GM12872 (cell line): ENCODE measurements around the gene KRTAP5-6.

Source experiments
- TF ChIP-seq, protein P1 (sequence below): IDR thresholded peaks from 3 replicates; pipeline ENCODE4 v1.5.1; 2011; ENCODE audit warnings: low read depth, mild to moderate bottlenecking, low read length, moderate library complexity; ENCODE audit not compliant: insufficient read depth

The KRTAP5-6 gene

GRCh38 chr11:1695548-1696108, 1.4 kb upstream of the KRTAP5-6 start:
- TF ChIP-seq, protein P1, sequence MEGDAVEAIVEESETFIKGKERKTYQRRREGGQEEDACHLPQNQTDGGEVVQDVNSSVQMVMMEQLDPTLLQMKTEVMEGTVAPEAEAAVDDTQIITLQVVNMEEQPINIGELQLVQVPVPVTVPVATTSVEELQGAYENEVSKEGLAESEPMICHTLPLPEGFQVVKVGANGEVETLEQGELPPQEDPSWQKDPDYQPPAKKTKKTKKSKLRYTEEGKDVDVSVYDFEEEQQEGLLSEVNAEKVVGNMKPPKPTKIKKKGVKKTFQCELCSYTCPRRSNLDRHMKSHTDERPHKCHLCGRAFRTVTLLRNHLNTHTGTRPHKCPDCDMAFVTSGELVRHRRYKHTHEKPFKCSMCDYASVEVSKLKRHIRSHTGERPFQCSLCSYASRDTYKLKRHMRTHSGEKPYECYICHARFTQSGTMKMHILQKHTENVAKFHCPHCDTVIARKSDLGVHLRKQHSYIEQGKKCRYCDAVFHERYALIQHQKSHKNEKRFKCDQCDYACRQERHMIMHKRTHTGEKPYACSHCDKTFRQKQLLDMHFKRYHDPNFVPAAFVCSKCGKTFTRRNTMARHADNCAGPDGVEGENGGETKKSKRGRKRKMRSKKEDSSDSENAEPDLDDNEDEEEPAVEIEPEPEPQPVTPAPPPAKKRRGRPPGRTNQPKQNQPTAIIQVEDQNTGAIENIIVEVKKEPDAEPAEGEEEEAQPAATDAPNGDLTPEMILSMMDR, result no peak

GRCh38 chr11:1699771-1700170, 2.8 kb downstream of the KRTAP5-6 start:
- TF ChIP-seq, protein P1, result no peak

DNA sequence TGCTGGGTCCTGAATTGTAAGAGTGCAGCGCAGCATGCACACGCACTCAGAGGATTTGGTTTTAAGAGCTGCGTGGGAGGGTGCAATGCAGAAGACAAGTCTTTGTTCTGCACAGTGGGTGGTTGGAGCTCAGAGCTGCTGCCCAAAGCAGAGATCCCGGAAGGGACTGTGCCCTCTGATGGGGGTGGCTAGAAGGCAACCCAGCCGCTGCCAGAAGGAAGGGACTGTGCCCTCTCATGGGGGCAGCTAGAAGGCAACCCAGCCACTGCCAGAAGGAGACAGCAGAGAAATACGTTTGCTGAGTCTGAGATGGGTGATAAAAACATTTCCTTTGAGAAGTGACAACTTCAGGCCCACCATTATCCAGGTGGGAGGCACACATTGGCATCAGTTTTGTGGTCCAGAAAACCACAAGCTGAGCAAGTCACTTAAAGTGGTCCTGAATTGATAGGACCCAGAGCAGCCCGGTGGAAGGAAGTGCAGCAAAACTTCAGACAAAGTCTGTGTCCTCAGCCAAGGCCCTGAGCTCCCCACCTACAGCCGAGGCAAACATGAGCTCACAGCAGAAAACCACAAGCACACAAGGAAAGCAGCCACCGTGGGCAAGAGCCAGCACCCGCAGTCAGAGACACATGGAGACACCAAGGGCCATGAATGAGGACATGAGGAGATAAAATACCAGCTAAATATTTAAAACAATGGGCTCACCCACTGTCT, 4.3 kb downstream of the KRTAP5-6 start:
- TF ChIP-seq, protein P1, result no peak

DNA sequence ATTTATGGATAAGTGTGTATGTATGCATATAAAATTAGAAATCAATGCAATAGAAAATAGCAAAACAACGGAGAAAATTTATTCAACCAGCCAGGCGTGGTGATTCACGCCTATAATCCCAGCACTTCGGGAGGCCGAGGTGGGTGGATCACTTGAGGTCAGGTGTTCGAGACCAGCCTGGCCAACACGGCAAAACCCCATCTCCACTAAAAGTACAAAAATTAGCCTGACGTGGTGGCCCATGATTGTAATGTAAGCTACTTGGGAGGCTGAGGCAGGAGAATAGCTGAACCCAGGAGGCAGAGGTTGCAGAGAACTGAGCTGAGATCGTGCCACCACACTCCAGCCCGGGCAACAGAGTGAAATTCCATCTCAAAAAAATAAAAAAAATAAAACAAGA, 5.5 kb downstream of the KRTAP5-6 start:
- TF ChIP-seq, protein P1, result no peak

DNA sequence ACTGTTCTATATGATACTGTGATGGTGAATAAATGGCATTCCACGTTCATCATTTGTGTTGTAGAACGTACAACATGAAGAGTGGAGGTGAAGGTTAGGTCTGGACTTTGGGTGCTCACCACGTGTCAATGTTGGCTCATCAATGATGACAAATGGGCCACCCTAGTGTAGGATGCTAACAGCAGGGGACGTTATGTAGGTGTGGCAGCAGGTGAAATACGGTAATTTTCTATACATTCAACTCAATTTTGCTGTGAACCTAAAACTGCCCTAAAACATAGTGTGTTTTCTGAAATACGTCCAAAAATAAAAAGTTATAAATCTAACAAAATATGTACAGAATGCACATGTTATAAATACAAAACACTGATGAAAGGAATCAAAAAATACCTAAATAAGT, 6.2 kb downstream of the KRTAP5-6 start:
- TF ChIP-seq, protein P1, result no peak

GRCh38 chr11:1705126-1706052, 8.4 kb downstream of the KRTAP5-6 start:
- TF ChIP-seq, protein P1, result no peak
